ENCODE measurements around the gene FCRL5. TPM values are rescaled to one million over a fixed set of nuclear protein-coding genes. Genes with fewer than 3 reads are reported as not detected.

FCRL5 gene
- total RNA-seq, 1 donor from 2014 or later, result not detected

DNA sequence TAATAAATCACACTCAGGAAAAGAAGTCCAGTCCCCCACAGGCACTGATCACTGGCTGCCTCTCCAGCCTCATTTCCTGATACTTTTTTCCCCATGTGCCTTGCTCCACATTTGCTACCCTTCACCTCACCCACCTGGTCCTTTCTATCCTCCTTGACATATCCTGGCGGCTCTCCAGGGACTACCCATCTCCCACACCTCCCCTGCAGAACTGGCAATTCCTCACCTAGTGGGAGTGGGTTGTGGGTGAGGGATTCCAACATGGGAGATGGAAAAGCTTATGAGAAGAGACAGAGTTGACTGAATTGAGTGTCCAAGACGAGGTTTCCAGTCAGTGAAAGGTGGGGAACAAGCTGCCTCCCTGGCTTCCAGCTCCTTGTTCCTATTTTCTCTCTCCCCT lies 69.6 kb downstream of the FCRL5 start:
- Mint-ChIP-seq H3K27ac (ENCODE audit: unreplicated experiment) (no peak overlapping the region), H3K27me3 (ENCODE audit: low read depth) (peaks cover 34% of the 10 kb centered on the region), H3K4me3 (ENCODE audit: unreplicated experiment) (no peak overlapping the region), H3K4me1 (ENCODE audit: low read depth) (no peaks in the 10 kb centered on the region), H3K36me3 (ENCODE audit: low read depth) (no peaks in the 10 kb centered on the region), H3K9me3 (ENCODE audit: low read depth) (peaks cover 9% of the 10 kb centered on the region)
- TF ChIP-seq, protein P1, sequence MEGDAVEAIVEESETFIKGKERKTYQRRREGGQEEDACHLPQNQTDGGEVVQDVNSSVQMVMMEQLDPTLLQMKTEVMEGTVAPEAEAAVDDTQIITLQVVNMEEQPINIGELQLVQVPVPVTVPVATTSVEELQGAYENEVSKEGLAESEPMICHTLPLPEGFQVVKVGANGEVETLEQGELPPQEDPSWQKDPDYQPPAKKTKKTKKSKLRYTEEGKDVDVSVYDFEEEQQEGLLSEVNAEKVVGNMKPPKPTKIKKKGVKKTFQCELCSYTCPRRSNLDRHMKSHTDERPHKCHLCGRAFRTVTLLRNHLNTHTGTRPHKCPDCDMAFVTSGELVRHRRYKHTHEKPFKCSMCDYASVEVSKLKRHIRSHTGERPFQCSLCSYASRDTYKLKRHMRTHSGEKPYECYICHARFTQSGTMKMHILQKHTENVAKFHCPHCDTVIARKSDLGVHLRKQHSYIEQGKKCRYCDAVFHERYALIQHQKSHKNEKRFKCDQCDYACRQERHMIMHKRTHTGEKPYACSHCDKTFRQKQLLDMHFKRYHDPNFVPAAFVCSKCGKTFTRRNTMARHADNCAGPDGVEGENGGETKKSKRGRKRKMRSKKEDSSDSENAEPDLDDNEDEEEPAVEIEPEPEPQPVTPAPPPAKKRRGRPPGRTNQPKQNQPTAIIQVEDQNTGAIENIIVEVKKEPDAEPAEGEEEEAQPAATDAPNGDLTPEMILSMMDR (IDR thresholded peaks at IDR 0.05), result no peak
- no peak for DNase-seq (ENCODE audit: low spot score)

DNA sequence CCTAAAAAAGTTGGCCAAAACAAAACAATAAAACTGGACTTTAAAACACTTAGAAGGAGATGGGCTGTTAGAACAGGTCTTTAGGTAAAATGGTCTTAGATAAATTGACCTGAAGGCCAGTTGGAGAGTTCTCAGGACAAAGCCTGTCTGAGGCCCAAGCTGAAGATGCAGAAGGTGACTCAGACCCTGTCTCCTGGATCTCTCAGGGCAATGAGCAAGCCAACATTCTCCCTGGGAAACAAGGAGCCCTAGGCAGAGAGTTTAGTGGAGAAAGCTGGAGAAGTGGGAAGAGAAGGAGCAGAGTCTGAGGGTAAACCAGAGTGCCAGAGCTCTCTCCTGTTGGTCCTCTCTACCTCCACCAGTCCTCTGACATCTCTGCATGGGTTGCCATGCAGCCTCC lies 70.1 kb downstream of the FCRL5 start:
- TF ChIP-seq, protein P1 (IDR thresholded peaks at IDR 0.05), result no peak
- H3K9me3 Mint-ChIP-seq (ENCODE audit: low read depth), result peaks cover 9% of the 10 kb centered on the region
- peaks cover 32% of the 10 kb centered on the region for H3K27me3 Mint-ChIP-seq (ENCODE audit: low read depth)
- H3K4me1 Mint-ChIP-seq (ENCODE audit: low read depth), result no peaks in the 10 kb centered on the region
- DNase-seq (ENCODE audit: low spot score), result no peak
- no peak overlapping the region for H3K4me3 Mint-ChIP-seq (ENCODE audit: unreplicated experiment)
- H3K36me3 Mint-ChIP-seq (ENCODE audit: low read depth), result no peaks in the 10 kb centered on the region
- H3K27ac Mint-ChIP-seq (ENCODE audit: unreplicated experiment), result no peak overlapping the region

DNA sequence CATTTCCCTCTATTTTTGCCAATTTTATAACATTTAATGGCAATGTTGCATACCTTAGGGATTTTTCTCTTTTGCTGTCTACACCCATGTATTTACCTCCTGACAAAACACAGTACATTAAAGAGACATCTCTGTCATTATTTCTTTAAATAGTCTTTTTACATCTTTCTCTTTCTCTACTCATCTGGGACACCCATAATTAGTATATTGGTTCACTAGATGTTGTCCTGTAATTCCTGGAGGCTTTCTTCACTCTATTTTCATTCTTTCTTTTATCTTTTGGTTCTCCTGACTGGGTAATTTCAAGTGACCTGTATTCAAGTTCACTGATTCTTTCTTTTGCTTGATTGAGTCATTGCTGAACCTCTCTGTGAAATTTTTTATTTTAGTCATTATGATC lies 74.3 kb downstream of the FCRL5 start:
- Mint-ChIP-seq H3K27me3 (ENCODE audit: low read depth) (peaks cover 20% of the 10 kb centered on the region), H3K9me3 (ENCODE audit: low read depth) (peaks cover 26% of the 10 kb centered on the region), H3K36me3 (ENCODE audit: low read depth) (no peaks in the 10 kb centered on the region), H3K4me1 (ENCODE audit: low read depth) (no peaks in the 10 kb centered on the region), H3K27ac (ENCODE audit: unreplicated experiment) (no peak overlapping the region), H3K4me3 (ENCODE audit: unreplicated experiment) (no peak overlapping the region)
- DNase-seq (ENCODE audit: low spot score), result no peak
- TF ChIP-seq, protein P1 (IDR thresholded peaks at IDR 0.05), result no peak

DNA sequence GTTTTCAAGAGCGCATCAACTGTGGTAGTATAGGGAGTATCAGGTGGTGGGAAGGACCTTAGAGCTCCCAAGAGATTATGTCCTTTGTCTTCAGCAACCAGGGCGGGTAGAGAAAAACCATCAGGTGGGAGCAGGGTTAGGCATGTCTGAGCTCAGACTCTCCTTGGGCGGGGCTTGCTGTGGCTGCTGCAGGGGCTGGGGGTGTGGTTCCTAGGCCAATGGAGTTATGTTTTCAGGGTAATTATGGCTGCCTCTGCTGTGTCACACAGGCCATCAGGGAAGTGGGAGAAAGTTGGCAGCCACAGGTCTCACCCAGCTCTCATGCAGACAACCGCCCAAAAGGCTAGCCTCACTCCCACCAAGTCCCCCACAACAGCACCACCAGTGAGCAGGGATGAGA lies 74.9 kb downstream of the FCRL5 start:
- TF ChIP-seq, protein P1 (IDR thresholded peaks at IDR 0.05), result no peak
- peaks cover 26% of the 10 kb centered on the region for H3K9me3 Mint-ChIP-seq (ENCODE audit: low read depth)

DNA sequence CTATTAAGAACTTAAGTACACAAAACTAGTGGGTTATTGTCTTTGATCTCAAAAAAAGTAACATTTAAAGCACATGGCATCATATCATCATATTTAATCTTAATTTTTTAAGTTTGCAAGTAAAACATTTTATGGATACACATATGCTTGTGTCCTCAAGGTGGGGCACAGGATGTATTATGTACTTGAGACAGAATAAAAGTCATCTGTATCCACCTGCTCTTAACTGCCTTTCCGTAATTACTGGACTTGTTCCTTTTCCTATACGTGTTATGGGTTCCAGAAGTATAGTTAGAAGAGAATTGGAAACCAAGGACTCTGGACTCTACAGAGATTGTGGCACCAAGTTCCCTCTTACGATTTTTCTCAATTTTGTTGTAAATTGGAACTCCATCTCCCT lies 79.4 kb downstream of the FCRL5 start:
- no peak overlapping the region for H3K4me3 Mint-ChIP-seq (ENCODE audit: unreplicated experiment)
- H3K27ac Mint-ChIP-seq (ENCODE audit: unreplicated experiment), result no peak overlapping the region
- H3K36me3 Mint-ChIP-seq (ENCODE audit: low read depth), result no peaks in the 10 kb centered on the region
- peaks cover 20% of the 10 kb centered on the region for H3K9me3 Mint-ChIP-seq (ENCODE audit: low read depth)
- no peak for DNase-seq (ENCODE audit: low spot score)
- H3K4me1 Mint-ChIP-seq (ENCODE audit: low read depth), result no peaks in the 10 kb centered on the region
- H3K27me3 Mint-ChIP-seq (ENCODE audit: low read depth), result peaks cover 29% of the 10 kb centered on the region
- TF ChIP-seq, protein P1 (IDR thresholded peaks at IDR 0.05), result no peak

More for the DNA sequence above, 74.9 kb downstream of the FCRL5 start:
- Mint-ChIP-seq H3K4me1 (ENCODE audit: low read depth) (no peaks in the 10 kb centered on the region), H3K27ac (ENCODE audit: unreplicated experiment) (no peak overlapping the region), H3K27me3 (ENCODE audit: low read depth) (peaks cover 14% of the 10 kb centered on the region), H3K36me3 (ENCODE audit: low read depth) (no peaks in the 10 kb centered on the region), H3K4me3 (ENCODE audit: unreplicated experiment) (no peak overlapping the region)
- DNase-seq (ENCODE audit: low spot score), result no peak

Data from chondrocyte (in vitro differentiated cells).